Endometrial microvascular endothelial cells (primary cell): Measurements from ENCODE around the gene CNTROB. TPM values are rescaled to one million over a fixed set of nuclear protein-coding genes. Genes with fewer than 3 reads are reported as not detected.

Experiments used
- in situ Hi-C: cut with HindIII; loops from 2 replicates; pipeline ENCODE4 v1.10.0; 2017; ENCODE audit warnings: low sequenced_read_pairs, low pct_unique_long_range_greater_than_20kb; ENCODE audit errors: inconsistent ontology term
- total RNA-seq: library from RNA; depleted of rRNA; stranded (reverse); fragments of >200 nt; gene quantifications from one replicate; pipeline ENCODE4 v1.2.3, GENCODE V29; 2015; ENCODE audit errors: inconsistent ontology term

Gene CNTROB
- total RNA-seq, 1 donor from 2014 or later: 39.1 TPM

DNA sequence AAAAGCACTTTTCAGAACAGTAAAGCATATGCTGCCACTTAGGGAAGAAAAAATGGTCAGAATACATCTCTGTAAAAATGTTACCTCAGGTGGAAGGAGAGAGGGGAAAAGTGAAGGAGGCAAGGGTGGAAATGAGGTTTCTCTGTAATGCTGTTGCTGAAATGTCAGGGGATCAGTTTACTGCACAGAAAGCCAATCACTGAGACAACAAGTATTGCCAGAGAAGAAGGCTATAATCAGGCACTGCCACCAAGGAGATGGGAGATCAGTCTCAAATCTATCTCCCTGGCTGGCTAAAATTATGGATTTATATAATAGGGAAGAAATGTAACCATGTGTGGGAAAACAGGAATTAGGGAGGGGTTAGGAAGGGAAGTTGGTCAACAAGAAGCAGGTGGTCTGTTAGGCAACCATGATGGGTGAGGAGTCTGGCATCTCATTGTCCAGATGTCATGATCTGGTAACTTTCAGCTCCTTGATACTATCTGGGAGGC is 42.7 kb downstream of the CNTROB start:
- in situ Hi-C loops: no loop called here

DNA sequence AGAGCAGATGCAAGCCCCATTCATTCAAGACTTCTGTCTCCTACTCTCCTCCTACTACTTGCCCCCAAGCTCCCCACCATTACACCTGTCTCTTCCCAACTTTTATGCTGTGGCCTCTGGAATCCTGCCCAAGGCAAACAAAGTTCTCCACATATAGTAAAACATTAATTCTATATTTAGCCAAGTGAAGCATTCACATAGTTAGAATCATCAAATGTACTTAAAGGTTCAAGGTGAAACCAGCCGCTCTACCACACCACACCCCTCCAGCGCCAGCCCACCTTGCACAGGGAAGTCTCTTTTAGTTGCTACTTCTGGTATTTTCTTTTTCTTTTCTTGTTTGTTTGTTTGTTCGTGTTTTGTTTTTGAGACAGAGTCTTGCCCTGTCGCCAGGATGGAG is 45.0 kb downstream of the CNTROB start:
- in situ Hi-C loops: no loop called here

DNA sequence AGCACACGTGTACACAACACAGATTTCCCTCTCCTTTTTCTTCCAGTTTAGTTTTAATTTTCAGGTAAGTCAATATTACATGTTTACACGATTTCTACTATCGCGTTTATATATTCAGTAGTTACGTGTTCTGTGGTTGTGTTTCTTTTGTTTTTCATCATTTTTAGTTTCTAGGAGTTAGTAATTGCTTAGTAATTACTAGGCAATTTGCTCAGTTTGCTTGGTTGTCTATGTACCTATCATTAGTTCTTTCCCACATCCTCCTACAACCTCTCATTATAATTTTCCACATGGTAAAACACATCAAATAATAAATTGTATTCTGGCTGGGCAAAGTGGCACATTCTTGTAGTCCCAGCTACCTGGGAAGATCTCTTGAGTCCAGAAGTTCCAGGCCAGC is 45.8 kb downstream of the CNTROB start:
- in situ Hi-C loops: no loop called here

DNA sequence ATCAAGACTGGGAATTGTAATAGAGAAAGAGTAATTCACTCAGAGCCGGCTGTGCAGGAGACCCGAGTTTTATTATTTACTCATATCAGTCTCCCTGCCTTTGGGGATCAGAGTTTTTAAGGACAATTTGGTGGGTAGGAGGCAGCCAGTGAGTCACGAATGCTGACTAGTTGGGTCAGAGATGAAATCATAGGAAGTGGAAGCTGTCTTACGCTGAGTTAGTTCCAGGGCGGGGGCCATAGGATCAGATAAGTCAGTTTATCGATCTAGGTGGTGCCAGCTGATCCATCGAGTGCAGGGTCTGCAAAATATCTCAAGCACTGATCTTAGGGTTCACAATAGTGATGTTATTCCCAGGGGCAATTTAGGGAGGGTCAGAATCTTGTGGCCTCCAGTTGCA is 50.2 kb downstream of the CNTROB start:
- in situ Hi-C loops: no loop called here

DNA sequence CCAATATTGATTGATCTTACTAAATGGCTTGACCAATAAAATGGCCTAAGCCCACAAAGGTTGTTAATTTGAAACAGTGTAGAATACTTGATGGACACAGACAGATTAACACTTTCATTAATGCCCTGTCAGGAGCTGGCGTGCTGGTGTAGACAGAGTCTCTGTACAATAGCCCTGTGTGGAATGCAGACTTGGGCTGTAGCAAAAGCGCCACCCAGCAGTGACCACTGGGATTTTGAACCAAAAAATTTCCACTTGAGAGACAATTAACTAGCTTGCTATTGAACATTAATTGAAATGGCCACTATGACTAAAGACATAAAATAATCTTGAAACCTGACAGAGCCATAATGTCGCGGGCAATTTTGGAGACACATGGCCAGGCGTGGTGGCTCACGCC is 50.7 kb downstream of the CNTROB start:
- in situ Hi-C loops: no loop called here

DNA sequence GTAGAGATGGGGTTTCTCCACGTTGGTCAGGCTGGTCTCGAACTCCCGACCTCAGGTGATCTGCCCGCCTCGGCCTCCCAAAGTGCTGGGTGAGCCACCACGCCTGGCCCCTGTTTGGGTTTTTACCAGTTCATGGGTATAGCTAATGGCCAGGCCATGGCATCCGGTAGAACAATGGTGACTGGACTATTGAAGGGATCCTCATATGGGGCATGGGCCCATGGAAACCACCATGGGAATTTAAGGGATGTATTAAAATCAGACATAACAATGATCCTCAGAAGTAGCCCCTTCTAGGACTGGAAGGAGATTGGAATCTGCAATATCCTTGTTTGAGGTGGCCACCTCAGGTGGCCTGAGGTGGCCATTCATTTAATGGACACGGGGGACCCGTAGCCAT is 52.9 kb downstream of the CNTROB start:
- in situ Hi-C loops: no loop called here

DNA sequence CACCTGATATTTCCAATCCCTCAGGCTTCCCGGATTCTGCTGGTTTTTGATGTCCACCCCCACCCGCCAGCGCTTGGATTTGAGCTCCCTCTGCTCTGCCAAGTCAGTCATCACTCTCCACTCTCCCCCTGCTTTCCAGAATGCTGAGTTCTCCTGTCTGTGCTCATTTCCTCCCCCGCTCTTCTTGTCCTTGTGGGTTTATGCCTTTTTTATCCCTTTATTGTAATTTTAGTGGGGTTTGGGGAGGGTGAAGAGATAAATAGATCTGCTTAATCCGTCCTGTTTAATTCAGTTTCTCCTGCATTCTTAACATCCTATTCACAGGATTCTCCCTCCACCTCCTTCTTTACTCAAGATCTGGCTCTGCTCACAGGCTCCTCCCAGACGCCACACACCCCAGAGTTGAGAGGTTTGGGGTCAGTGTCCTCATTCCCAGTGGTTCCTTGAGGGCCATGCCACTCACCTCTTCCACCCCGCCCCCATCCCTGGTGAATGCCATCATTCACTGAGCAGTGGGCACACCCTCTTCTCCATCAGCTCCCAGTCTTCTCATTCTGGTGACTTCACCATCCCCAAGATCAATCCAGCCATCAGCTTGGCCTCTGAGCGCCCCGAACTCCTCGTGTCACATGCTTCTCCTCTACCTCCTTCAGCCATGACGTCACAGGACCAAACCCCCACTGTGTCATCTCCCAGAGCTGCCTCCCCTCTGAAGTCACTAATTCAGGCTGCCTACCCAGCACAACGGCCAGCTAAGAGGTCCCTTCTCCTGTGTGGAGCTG is 55.3 kb downstream of the CNTROB start:
- in situ Hi-C loops: no loop called here

DNA sequence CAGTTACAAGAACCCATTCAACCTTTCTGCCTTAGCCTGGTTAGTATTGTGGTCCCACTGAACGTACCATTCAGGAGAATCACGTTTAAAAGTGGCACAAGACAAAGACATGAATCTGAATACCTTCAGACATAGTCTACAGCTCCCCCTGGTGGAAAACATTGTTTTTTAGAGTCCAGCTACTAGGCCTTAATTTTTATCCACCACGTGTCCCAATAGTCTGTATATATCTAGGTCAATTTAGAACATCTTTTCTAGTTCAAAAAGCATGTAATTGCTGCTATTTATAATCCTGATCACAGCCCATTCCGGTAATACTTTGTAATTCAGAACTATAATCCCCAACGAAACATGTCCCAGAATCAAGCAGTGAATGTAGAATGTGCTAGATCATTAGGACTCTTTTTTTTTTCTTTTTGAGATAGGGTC is 56.8 kb downstream of the CNTROB start:
- in situ Hi-C loops: no loop called here

DNA sequence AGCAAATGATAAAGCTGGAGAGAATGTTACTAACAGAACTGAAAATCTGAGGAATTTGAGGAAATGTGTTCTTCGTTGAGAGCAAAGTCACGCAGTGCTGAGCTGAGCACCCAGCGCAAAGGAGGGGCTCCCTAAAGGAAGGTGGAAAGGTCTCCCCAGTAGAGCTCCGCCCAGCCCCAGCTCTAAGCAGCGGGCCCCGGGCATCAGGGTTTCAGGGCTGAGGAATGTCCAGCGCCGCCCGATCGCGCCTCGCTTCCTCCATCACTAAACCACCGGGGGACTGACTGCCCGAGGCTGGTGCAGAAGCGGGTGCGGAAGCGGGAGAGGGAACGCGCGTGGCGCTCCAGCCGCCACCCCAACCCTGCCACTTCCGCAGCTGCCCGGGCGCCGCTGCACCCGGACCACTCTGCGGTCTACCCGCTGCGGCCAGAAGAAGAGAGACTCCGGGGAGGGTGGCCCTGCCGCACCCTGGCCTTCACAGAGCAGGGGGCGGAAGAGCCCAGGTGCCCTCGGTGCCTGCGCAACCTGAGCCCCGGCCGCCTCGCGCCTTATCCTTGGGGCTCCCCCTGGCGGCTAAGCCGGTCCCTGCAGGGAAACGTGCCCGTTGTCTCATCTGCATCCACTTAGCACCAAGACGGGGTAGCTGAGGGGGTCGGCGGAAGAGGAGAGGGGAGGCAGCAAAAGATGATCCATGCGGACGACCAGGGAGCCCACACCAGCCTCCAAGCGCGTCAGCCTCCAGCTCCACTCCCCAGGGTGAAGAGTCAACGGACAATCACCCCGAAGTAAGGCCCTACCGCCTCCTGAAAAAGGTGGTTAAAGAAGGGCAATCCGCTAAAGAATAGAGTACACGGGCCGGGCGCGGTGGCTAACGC is 58.0 kb downstream of the CNTROB start:
- in situ Hi-C loops: no loop called here

DNA sequence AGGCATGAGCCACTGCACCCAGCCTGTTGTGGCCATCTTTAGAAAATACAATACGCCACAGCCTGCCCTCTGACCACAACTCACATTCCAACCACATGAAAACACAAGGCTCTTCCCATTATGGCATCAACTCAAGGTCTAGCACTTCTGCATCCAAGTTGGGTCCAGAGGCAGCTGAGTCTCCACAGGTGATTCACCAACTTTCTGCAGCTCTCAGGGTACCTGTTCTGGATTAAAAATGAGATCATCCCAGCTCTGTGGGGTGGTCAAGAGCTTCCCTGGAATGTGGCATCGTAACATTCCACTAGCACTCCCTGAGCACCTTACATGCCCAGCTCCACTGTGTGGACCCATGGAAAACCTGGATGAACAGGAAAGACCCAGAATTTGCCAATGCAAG is 60.5 kb downstream of the CNTROB start:
- in situ Hi-C loops: no loop called here

DNA sequence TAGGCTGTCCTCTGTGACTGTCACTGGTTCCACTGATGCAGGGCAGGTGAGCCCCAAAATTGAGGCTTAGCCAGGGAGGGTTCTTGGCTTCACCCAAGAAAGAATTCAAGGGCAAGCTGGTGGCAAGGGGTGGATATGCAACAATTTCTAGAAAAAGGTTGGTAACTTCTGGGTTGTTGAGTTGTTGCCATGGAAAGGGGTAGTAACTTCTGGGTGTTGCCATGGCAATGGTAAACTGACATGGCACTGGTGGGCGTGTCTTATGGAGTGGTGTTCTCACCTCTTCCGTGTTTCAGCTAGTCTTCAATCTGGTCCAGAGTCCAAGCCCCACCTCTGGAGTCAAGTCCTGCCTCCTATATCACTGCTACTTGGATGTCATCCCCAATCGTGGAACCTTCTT is 60.9 kb downstream of the CNTROB start:
- in situ Hi-C loops: no loop called here

DNA sequence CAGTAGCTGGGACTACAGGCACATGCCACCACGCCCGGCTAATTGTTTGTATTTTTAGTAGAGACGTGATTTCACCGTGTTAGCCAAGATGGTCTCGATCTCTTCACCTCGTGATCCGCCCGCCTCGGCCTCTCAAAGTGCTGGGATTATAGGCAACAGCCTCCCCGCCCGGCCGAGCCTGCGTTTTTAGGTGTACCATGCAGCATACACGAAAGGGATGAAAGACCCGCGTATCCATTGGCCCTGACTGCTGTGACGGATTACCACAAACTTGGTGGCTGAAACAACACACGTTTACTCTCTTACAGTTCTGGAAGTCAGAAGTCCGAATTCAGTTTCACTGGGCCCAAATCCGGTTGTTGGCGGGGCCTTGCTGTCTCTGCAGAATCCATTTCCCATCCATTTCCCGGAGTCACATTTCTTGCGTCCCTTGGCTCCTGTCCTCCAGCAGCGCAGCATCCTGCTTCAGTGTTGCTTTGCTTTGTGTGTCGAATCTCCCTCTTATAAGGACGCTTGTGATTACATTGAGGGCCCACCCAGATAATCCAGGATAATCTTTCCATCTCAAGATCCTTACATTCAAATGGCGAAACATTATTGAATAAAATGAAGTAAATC is 62.1 kb downstream of the CNTROB start:
- in situ Hi-C loops: no loop called here

DNA sequence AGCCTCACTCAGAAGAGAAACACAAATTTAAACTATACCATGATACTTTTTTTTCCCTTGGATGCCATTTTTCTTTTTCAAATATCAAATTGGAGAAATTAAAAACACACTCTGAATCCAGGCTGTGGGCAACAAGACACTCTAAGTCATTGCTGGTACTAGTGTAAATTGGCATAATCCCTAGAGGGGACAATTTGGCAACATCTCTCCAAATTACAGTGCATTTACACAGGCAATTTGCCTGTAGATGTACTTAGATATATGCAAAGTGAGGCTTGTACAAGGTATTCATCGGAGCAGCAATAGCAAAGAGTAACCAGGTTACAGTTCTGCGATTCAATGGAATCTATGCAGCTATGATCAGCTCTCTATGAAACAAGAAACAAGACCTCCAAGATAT is 63.7 kb downstream of the CNTROB start:
- in situ Hi-C loops: no loop called here

DNA sequence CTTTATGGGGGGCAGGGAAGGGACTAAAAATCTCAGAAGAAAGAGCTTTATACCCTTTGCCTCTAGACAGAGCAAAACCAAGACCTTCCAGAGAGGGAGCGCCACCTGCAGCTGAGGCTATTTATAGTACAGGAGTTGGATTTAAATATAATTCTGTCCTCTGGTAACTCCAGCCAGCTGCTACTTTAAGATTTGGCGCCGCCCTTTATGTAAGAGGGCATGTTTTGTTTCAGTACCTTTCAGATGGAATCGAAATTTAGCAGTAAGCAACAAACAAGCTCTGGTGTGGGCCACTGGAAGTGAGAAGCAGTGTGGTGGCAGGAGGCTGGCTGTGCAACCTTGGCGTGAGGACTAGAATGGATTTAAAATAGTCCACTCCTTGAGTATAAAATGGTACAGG is 65.2 kb downstream of the CNTROB start:
- in situ Hi-C loops: no loop called here

Other genes with a start within 250 kb of the CNTROB start
- gene TP53, start 244.7 kb upstream of the CNTROB start, total RNA-seq: 57.6 TPM
- gene WRAP53, start 243.7 kb upstream of the CNTROB start, total RNA-seq: 24.4 TPM
- not detected for gene EFNB3, start 227.0 kb upstream of the CNTROB start, total RNA-seq
- gene DNAH2, start 214.5 kb upstream of the CNTROB start, total RNA-seq: 1.1 TPM
- gene KDM6B, start 98.0 kb upstream of the CNTROB start, total RNA-seq: 1.3 TPM
- 148 TPM for gene TMEM88, start 77.1 kb upstream of the CNTROB start, total RNA-seq
- 52.5 TPM for gene NAA38, start 74.6 kb upstream of the CNTROB start, total RNA-seq
- gene CYB5D1, start 74.2 kb upstream of the CNTROB start, total RNA-seq: 7.6 TPM
- gene CHD3, start 43.4 kb upstream of the CNTROB start, total RNA-seq: 46.3 TPM
- not detected for gene RNF227, start 15.9 kb upstream of the CNTROB start, total RNA-seq
- gene KCNAB3, start 2.4 kb upstream of the CNTROB start, total RNA-seq: 3.7 TPM
- 76.8 TPM for gene TRAPPC1, start 260 bp upstream of the CNTROB start, total RNA-seq
- gene GUCY2D, start 70.4 kb downstream of the CNTROB start, total RNA-seq: not detected
- not detected for gene ALOX15B, start 106.9 kb downstream of the CNTROB start, total RNA-seq
- gene ALOX12B, start 155.5 kb downstream of the CNTROB start, total RNA-seq: not detected
- gene ALOXE3, start 186.3 kb downstream of the CNTROB start, total RNA-seq: 0.19 TPM
- gene HES7, start 191.9 kb downstream of the CNTROB start, total RNA-seq: not detected
- gene PER1, start 220.2 kb downstream of the CNTROB start, total RNA-seq: 20.4 TPM
- gene VAMP2, start 230.7 kb downstream of the CNTROB start, total RNA-seq: 5.3 TPM
- 34.0 TPM for gene TMEM107, start 244.2 kb downstream of the CNTROB start, total RNA-seq